Spinal cord (tissue), 10 donors: ENCODE measurements around the gene THUMPD1. TPM values are rescaled to one million over a fixed set of nuclear protein-coding genes. Genes with fewer than 3 reads are reported as not detected.
"Not testable (repeated sequence)": the region's sequence is repeated elsewhere in the genome, so short reads cannot be mapped to it uniquely, and the experiment has no call there.

Experiments used
- DNase-seq, 6 donors: peaks; one replicate each; pipeline versions ENCODE4 v3.0.0 to v3.0.0-alpha.2; 2013 to 2015; ENCODE audit warnings: low spot score in 6 of 6, low read depth in 4 of 6
- H3K27ac ChIP-seq: one replicate; pipeline ENCODE4 v1.5.1; 2013; ENCODE audit warnings: low read depth, low read length, control low read depth
- H3K27me3 ChIP-seq: one replicate; pipeline ENCODE4 v1.6.1; 2013; ENCODE audit warnings: low read length; ENCODE audit not compliant: control insufficient read depth, insufficient read depth
- H3K36me3 ChIP-seq: one replicate; pipeline ENCODE4 v1.6.1; 2013; ENCODE audit warnings: low read length; ENCODE audit not compliant: control insufficient read depth, insufficient read depth
- H3K4me1 ChIP-seq: one replicate; pipeline ENCODE4 v1.6.1; 2013; ENCODE audit warnings: low read length; ENCODE audit not compliant: control insufficient read depth, insufficient read depth
- H3K4me3 ChIP-seq: one replicate; pipeline ENCODE4 v1.5.1; 2013; ENCODE audit warnings: low read depth, low read length, control low read depth
- H3K9me3 ChIP-seq: one replicate; pipeline ENCODE4 v1.6.1; 2013; ENCODE audit warnings: low read length; ENCODE audit not compliant: control insufficient read depth, insufficient read depth
- WGBS: methylation state at CpG from one replicate; pipeline ENCODE4 v1.1.5; 2013; ENCODE audit warnings: missing lambda C conversion rate; ENCODE audit not compliant: insufficient coverage; 5-methylcytosine and 5-hydroxymethylcytosine counted together
- polyA plus RNA-seq, 2 donors: library from polyadenylated mRNA; unstranded; fragments of 120-200 nt; gene quantifications; one replicate each; pipeline ENCODE4 v1.2.1, GENCODE V29; 2013; ENCODE audit not compliant: insufficient read length in 2 of 2
- total RNA-seq, 2 donors: library from RNA; depleted of rRNA in 1 of 2; stranded (reverse); fragments of 120-200 nt in 1 of 2; fragments of >200 nt in 1 of 2; gene quantifications; one replicate each; pipeline versions ENCODE4 v1.2.3 to v1.2.4, GENCODE V29; 2013 to 2014
- donor health status: healthy.

The THUMPD1 gene
- total and polyA plus RNA-seq, 4 donors: 36.7 to 58.9 (median 44.7) TPM

GRCh38 chr16:20735490-20735889 is 6.1 kb downstream of the THUMPD1 start:
- Histone ChIP-seq H3K4me3 (no peak overlapping the region), H3K36me3 (peaks cover 13% of the 10 kb centered on the region), H3K9me3 (no peaks in the 10 kb centered on the region), H3K27me3 (no peaks in the 10 kb centered on the region), H3K4me1 (peaks cover 5% of the 10 kb centered on the region), H3K27ac (no peak overlapping the region)
- WGBS: no CpG with 5 or more reads among the region's 1 CpG
- no peak for DNase-seq

GRCh38 chr16:20734782-20735181 is 6.8 kb downstream of the THUMPD1 start:
- H3K4me3 ChIP-seq: no peak overlapping the region
- no peaks in the 10 kb centered on the region for H3K27me3 ChIP-seq
- 100% methylated on average over 1 of the region's 3 CpGs for WGBS
- H3K27ac ChIP-seq: no peak overlapping the region
- no peak for DNase-seq
- peaks cover 13% of the 10 kb centered on the region for H3K36me3 ChIP-seq
- no peaks in the 10 kb centered on the region for H3K4me1 ChIP-seq
- H3K9me3 ChIP-seq: no peaks in the 10 kb centered on the region

- H3K36me3 ChIP-seq: peaks cover 13% of the 10 kb centered on the region
- H3K27ac ChIP-seq: no peak overlapping the region
- no CpG with 5 or more reads among the region's 3 CpGs for WGBS
Observed at GRCh38 chr16:20734056-20734455, 7.6 kb downstream of the THUMPD1 start.

GRCh38 chr16:20729141-20729540 is 12.5 kb downstream of the THUMPD1 start:
- 76% methylated on average over 2 of the region's 3 CpGs for WGBS
- no peaks in the 10 kb centered on the region for H3K4me1 ChIP-seq
- H3K36me3 ChIP-seq: no peaks in the 10 kb centered on the region
- H3K9me3 ChIP-seq: no peaks in the 10 kb centered on the region
- H3K4me3 ChIP-seq: no peak overlapping the region
- no peak overlapping the region for H3K27ac ChIP-seq
- no peak for DNase-seq
- H3K27me3 ChIP-seq: no peaks in the 10 kb centered on the region

More at GRCh38 chr16:20734056-20734455, 7.6 kb downstream of the THUMPD1 start:
- Histone ChIP-seq H3K4me3 (no peak overlapping the region), H3K4me1 (no peaks in the 10 kb centered on the region), H3K9me3 (no peaks in the 10 kb centered on the region), H3K27me3 (no peaks in the 10 kb centered on the region)
- DNase-seq: no peak

- Histone ChIP-seq H3K27ac (no peak overlapping the region), H3K4me3 (no peak overlapping the region), H3K9me3 (no peaks in the 10 kb centered on the region), H3K36me3 (no peaks in the 10 kb centered on the region), H3K4me1 (no peaks in the 10 kb centered on the region), H3K27me3 (no peaks in the 10 kb centered on the region)
- 69% methylated on average over 3 of the region's 3 CpGs for WGBS
- no peak for DNase-seq
Observed at GRCh38 chr16:20727181-20727580, 14.4 kb downstream of the THUMPD1 start.

- Histone ChIP-seq H3K27ac (no peak overlapping the region), H3K36me3 (no peaks in the 10 kb centered on the region), H3K4me1 (no peaks in the 10 kb centered on the region), H3K9me3 (no peaks in the 10 kb centered on the region), H3K4me3 (no peak overlapping the region), H3K27me3 (no peaks in the 10 kb centered on the region)
- DNase-seq: no peak
Observed at GRCh38 chr16:20726661-20727060, 15.0 kb downstream of the THUMPD1 start.

- Histone ChIP-seq H3K9me3 (no peaks in the 10 kb centered on the region), H3K27ac (no peak overlapping the region), H3K27me3 (no peaks in the 10 kb centered on the region), H3K36me3 (no peaks in the 10 kb centered on the region), H3K4me3 (no peak overlapping the region), H3K4me1 (no peaks in the 10 kb centered on the region)
- DNase-seq: no peak
- WGBS: no CpG with 5 or more reads among the region's 4 CpGs
Observed at GRCh38 chr16:20720251-20720650, 21.4 kb downstream of the THUMPD1 start.

GRCh38 chr16:20717718-20718117 is 23.9 kb downstream of the THUMPD1 start:
- H3K27ac ChIP-seq, H3K36me3 ChIP-seq, H3K4me3 ChIP-seq, DNase-seq, H3K4me1 ChIP-seq, H3K9me3 ChIP-seq, H3K27me3 ChIP-seq: not testable (repeated sequence)

- no peaks in the 10 kb centered on the region for H3K9me3 ChIP-seq
- H3K27me3 ChIP-seq: no peaks in the 10 kb centered on the region
- WGBS: 73% methylated on average over 3 of the region's 7 CpGs
- no peaks in the 10 kb centered on the region for H3K36me3 ChIP-seq
- DNase-seq: no peak
- no peaks in the 10 kb centered on the region for H3K4me1 ChIP-seq
- no peak overlapping the region for H3K4me3 ChIP-seq
- H3K27ac ChIP-seq: no peak overlapping the region
Observed at GRCh38 chr16:20711277-20711911, 30.2 kb downstream of the THUMPD1 start.

- H3K4me3 ChIP-seq, H3K27ac ChIP-seq, DNase-seq, H3K4me1 ChIP-seq, H3K9me3 ChIP-seq, H3K27me3 ChIP-seq, H3K36me3 ChIP-seq: not testable (repeated sequence)
- WGBS: no CpG with 5 or more reads among the region's 3 CpGs
Observed at GRCh38 chr16:20708129-20708528, 33.5 kb downstream of the THUMPD1 start.
